ENCODE results near the gene SSUH2. TPM values are rescaled to one million over a fixed set of nuclear protein-coding genes. Genes with fewer than 3 reads are reported as not detected.

SSUH2 gene
- total and polyA plus RNA-seq, 7 donors = 0.11 to 1.1 (median 0.36) TPM

DNA sequence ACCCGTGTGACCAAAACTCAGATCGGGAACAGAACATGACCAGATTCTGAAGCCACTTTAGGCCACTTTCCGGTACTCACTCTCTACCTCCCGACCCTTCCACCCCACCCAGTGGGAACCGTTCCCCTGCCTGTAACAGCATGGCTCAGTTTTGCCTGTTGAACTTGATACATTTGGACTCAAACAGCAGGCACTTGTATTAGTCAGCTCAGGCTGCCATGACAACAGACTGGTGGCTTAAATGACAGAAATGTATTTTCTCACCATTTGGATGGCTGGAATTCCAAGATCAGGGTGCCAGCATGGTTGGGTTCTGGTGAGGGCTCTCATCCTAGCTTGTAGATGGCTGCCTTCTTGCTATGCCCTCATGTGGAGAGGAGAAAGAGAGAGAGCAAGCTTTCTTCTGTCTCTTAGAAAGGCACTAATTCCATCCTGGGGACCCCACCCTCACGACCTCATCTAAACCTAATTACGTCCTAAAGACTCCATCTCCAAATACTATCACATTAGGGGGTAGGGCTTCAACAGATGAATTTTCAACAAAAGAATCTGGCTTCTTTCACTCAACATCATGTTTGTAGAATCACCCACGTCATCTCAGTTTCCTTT lies 9.3 kb upstream of the SSUH2 start:
- no peak for TF ChIP-seq CTCF (IDR thresholded peaks at IDR 0.05)
- DNase-seq = no peak
- Histone ChIP-seq H3K36me3 (ENCODE audit: insufficient read depth in 1 of 2, low read depth in 1 of 2) (no peaks in the 10 kb centered on the region), H3K9me3 (no peaks in the 10 kb centered on the region), H3K4me3 (no peak overlapping the region), H3K27me3 (ENCODE audit: insufficient read depth in 3 of 3, low read length in 2 of 3) (no peaks in the 10 kb centered on the region), H3K27ac (no peak overlapping the region), H3K4me1 (peaks cover 10% of the 10 kb centered on the region)
- ATAC-seq = no peak
- WGBS, 3 donors = 86 to 93% (median 88%) methylated on average over 8 of the region's 8 CpGs
- intact Hi-C loops (cut with DNase I) = no loop called here

DNA sequence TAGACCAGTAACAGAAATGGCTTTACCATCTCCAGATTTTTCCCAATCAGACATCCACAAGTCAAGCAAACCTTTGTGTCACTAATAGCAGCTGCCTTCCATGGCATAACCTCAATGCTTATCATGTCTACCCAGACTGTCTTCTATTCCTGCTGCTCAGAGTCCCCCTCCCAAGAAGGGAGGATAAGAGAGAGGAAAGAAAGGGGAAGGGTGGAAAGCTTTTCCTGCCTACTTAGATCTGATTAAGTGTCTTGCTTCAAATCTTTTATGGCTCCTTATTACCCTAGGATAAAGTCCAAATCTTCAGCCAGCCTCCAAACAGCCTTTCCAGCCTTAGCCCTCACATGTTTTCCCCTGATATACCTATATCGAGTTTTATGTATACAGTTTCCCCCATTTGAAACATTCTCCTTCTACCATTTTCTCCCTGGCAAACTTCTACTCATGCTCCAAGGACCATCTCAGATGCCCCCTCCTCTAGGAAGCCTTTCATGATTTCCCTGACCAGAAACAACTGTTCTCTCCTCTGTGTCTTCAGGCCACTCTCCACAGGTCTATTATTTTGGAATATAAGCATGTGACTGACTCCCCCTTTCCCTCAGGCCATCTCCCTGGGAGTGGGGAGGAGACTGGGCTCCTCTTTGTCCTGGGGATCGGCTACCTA lies 7.9 kb upstream of the SSUH2 start:
- H3K4me3 ChIP-seq = no peak overlapping the region
- H3K4me1 ChIP-seq = no peaks in the 10 kb centered on the region
- intact Hi-C loops (cut with DNase I) = no loop called here
- H3K9me3 ChIP-seq = no peaks in the 10 kb centered on the region
- TF ChIP-seq CTCF (IDR thresholded peaks at IDR 0.05) = no peak
- 89 to 96% (median 95%) methylated on average over 2 of the region's 2 CpGs for WGBS, 3 donors
- no peak overlapping the region for H3K27ac ChIP-seq
- ATAC-seq = no peak
- no peaks in the 10 kb centered on the region for H3K27me3 ChIP-seq (ENCODE audit: insufficient read depth in 3 of 3, low read length in 2 of 3)
- DNase-seq = no peak
- H3K36me3 ChIP-seq (ENCODE audit: insufficient read depth in 1 of 2, low read depth in 1 of 2) = no peaks in the 10 kb centered on the region

- no peaks in the 10 kb centered on the region for H3K27me3 ChIP-seq (ENCODE audit: insufficient read depth in 3 of 3, low read length in 2 of 3)
- no peaks in the 10 kb centered on the region for H3K4me1 ChIP-seq
- intact Hi-C loops (cut with DNase I) = no loop called here
- no peak overlapping the region for H3K4me3 ChIP-seq
- no peaks in the 10 kb centered on the region for H3K9me3 ChIP-seq
- 73 to 79% (median 75%) methylated on average over 12 of the region's 12 CpGs for WGBS, 3 donors
- DNase-seq = no peak
- no peaks in the 10 kb centered on the region for H3K36me3 ChIP-seq (ENCODE audit: insufficient read depth in 1 of 2, low read depth in 1 of 2)
- ATAC-seq = no peak
- no peak for TF ChIP-seq CTCF (IDR thresholded peaks at IDR 0.05)
- no peak overlapping the region for H3K27ac ChIP-seq
These were observed 7.1 kb upstream of the SSUH2 start for GRCh38 chr3:8651418-8652323.

DNA sequence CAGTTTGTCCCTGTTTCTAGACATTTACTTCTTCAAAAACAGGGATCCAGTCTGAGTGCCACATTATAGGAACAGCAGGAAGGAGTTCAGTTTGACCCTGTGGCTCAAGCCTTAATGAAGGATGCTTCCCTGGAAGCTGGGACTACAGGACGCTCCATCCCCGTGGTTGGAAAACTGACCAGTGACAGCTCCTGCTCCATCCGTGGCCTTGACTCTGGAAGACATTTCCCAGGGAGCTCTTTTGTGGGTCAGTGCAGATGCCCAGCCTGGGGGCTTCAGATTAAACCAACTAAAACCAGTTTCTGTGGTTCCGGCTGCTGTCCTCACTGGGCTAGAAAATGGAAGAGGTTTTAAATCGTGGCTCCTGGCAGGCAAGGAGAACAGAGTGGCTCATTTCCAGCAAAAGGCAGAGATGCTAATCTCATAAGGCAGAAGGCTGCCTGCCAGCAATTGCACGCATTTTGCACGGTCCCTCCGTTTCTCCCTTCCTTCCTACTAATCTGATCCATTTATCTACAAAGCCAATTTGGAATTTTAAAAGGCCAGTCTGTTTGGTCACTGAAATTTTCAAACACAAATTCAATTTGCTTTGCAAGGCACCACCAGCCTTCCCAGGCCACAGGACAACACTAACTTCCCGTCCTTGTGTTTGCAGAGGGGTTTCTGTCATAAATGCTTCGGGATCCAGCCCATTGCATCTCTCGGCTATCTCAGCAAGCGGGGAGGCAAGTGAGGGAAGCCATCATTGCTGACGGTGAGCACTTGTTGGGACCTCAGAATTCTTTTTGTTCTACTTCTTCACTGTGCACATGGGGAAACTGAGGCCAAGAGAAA lies 6.2 kb upstream of the SSUH2 start:
- WGBS, 3 donors = 39 to 46% (median 39%) methylated on average over 13 of the region's 13 CpGs
- no peak overlapping the region for H3K27ac ChIP-seq
- no peaks in the 10 kb centered on the region for H3K4me1 ChIP-seq
- H3K27me3 ChIP-seq (ENCODE audit: insufficient read depth in 3 of 3, low read length in 2 of 3) = no peaks in the 10 kb centered on the region
- intact Hi-C loops (cut with DNase I) = no loop called here
- no peak for TF ChIP-seq CTCF (IDR thresholded peaks at IDR 0.05)
- H3K9me3 ChIP-seq = no peaks in the 10 kb centered on the region
- no peak overlapping the region for H3K4me3 ChIP-seq
- ATAC-seq (no peak), DNase-seq (no peak)
- no peaks in the 10 kb centered on the region for H3K36me3 ChIP-seq (ENCODE audit: insufficient read depth in 1 of 2, low read depth in 1 of 2)
